Hematopoietic multipotent progenitor cell treated with erythropoietin and hydrocortisone succinate and interleukin-3 and kit ligand, for 15 days (in vitro differentiated cells): Measurements from ENCODE around the gene NOL9.
A peak's percentile ranks its signal among the peaks of the same experiment; 100 is the strongest.

Experiments used
- DNase-seq: peaks from one replicate; pipeline ENCODE4 v3.0.0-alpha.2; 2015; ENCODE audit warnings: low spot score

NOL9 gene

DNA sequence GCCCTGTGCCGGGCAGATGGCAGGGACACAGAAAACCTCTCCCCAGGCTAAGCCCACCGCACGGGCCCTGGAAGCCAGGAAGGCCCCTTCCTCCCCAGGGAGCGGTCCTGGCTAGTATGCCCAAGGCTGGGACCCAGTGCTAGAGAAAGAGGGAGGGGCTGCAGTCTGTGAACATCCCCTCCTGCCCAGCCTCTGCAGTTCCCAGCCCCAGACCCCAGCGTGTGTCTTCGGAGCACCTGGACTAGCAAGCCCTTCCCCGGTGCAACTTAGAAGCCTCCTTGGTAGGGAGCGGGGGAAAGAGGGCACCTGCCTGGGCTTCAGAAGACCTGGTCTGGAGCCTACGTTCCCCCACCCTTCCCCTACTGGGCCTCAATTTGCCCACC, 64.9 kb downstream of the NOL9 start:
- no peak for DNase-seq

DNA sequence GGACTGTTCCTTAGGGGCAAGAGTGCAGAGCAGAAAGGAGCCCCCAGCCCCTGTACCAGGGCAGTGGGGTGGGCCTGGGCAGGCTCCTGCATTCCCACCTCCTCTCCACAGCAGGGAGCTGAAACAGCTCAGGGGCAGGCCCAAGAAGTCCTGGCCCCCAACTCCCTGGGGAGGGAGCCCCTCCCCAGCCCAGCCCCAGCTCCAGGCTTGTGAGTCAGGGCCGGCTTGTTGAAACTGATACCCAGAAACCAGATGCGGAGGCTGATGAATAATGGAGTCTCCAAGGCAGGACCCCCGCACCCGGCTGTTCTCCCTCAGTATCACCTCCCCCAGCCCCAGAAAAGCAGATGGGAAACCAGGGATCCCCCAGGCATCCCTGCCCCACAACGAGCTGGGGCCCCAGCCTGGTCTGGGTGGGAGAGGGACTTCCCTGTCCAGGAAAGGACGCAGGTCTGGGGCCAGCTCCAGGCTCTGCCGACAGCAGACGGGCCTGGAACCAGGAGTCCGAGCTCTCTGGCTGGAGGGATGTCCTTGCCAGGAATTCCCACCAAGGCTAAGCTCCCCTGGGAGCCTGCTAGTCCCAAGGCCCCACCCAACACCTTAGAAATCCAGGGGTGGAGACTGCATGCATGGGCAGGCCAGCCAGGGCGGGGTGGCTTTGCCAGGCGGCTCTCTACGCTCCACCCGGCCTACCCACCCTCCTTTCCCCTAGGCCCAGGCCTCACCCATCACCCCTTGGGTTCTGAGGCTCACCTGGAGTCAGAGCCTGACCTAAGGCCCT, 65.5 kb downstream of the NOL9 start:
- DNase-seq = no peak

DNA sequence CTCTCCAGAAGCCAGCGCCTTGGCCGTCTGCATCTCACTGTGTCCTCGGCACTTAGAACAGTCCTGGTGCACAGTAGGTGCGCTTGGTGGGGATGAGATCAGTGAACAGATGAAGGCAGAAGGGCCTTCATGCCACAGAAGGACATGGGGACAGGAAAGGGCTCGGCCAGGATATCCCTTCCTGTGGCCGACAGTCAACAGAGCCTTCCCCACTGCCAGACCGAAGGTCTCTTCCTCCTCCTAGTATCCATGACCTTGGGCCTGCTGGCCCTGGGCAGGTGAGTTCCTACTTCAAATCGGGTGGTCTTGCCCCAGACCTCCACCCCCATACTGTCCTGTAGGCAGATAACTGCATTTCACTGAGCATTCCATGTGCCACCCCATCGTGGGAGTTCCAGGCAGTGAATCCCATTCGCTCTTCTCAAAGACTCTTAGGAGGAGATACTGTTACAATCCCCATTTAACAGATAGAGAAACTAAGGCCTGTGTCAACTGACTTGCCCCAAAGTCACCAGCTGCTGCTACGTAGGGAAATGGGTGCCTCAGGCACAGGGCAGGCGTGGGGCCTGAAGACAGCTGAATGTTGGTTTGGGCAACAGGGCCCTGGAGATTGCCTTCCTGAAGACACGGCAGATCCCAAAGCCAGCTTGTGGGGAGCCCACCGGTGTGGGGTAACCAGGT, 66.4 kb downstream of the NOL9 start:
- no peak for DNase-seq

DNA sequence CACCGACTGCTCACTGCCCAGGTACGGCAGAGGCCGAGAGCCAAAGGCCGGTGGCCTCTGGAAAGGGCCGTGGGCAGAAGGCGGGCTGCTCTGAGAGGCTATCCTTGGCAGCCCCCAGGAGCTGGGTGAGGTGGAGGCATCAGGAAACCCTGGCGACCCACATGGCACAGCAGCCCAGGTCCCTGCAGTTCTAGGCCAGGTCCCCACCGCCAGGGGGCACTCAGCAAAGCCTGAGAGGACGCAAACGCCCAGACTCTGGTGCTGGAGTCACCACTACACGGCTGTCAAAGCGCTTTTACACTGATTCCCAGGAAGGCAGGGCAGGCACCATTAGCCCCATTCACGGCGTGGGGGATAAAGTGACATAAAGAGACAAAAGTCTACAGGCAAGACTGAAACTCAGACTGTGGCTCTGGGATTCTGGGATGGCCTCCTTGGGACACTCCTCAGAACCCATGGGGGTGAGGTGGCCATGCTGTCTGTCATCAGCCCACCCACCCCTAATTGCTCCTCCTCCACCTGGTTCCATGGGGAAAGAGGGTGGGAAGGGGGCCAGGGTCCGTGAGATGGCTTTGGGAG, 67.8 kb downstream of the NOL9 start:
- DNase-seq = peak; percentile 77

DNA sequence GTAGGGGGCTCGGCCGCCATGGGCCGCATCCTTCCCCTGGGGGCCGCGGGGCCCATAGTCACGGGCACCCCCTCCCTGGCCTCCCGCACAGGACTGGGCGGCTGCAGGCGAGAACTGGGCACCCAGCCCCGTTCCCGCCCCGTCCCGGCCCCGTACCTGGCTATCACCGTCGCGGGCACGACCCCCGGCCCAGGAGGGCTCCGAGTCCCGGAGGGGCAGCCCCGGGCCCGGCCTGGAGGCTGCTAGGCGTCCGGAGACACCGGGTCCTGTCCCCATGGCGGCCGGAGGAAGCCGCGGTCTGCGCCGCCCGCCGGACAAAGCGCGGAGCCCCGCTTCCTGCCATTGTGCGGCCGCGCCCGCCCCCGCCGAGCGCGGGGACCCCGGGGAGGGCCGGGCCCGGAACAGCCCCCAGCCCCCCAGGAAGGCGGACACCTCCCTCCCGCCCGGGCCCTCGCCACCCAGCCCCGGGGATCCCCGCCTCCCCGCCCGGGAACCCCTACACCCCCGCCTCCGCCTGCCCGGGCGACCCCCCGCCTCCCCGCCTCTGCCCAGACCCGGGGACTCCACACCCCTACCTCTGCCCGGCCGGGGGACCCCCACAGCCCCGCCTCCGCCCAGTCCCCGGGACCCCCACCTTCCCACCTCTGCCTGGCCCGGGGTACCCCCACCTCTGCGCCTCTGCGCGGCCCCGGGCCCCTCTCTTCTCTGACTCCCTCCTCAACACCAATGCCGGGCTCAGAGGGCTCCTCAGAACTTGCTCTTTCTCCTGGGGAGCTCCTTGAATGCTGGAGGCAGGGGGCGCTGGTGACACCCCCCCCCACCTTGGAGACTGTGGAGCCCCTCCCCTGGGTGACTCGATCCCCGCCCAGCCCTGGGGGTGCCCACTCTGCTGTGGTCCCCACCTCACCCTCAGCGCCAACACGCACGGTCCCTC, 68.9 kb downstream of the NOL9 start:
- DNase-seq = no peak

DNA sequence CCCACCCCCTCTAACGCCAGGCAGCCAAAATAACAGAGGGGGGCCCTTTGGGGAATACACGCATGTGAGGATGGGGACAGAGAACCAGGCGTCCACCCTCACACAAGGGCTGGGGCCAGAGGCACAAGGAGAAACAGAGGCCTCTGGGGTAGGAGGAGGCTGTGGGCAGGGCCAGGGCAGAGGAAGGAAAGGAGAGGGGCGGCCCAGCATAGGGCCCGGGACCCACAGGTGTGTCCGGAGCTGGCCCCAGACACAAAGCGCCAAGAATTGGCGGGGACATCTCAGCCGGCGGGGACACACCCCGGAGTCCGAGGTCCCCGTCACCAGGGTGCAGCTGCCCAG, 69.5 kb downstream of the NOL9 start:
- DNase-seq = no peak

DNA sequence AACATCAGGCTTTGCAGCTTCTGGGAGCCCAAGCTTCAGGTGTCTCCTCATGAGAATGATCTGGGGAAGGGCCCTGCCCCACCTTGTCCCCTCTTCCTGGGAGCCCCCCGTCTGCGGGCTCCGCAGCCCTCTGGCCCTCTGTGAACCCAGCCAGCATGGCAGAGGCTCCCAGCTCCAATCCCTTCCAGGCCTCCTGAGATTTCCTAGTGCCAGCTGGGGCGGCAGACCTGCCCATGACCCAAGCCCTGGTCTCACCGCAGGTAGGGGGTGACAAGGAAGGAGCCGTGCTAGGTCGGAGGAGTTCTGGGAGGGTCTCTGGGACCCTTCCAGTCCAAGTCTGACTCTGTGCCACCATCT, 70.6 kb downstream of the NOL9 start:
- DNase-seq = no peak

DNA sequence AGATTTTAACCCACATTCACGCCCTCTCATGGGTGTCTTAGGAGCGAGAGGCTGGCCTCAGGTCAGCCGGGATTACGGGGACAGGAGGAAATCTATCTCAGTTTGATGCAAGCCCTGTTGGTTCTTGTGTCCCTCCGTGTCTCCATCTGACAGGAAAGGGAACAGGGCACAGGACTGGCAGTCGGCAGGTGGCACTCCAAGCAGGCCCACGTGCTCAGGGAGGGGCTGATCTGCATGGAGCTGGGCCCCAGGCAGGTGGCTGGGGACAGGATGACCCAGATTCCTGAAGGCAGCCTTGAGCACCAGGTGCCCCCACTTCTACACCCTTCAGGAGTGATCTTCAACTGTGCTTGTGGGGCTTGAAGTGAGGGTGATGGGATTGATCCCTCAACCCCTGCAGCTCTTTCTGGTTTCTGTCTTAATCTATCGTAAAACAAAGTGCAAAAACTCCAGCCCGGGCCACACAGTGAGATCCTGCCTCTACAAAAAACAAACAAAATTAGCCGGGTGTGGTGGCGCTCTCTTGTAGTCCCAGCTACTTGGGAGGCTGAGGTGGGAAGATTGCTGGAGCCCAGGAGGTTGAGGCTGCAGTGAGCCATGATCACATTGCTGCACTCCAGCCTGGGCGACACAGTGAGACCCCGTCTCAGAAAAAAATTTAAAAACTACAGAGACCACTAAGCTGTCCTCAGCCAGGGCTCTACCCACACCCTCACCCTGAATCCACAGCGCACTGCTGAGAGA, 71.1 kb downstream of the NOL9 start:
- DNase-seq = no peak

DNA sequence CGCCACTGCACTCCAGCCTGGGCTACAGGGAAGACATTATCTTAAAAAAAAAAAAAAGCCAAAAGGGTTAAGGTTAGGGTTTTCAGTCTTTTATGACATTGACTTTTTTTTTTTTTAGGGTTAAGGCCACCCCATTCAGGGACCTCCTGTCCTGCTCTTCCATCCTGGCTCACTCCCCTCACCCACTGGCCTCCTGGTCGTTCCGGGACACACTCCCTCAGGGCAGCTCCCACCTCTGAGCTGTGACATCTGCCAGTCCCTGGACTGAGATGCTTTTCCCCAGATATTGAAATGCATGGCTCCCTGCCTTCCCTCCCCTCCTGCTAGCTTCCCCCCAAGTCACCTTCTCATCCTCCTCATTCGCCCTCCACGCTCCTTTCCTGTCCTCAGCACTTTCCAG, 72.5 kb downstream of the NOL9 start:
- DNase-seq = no peak

DNA sequence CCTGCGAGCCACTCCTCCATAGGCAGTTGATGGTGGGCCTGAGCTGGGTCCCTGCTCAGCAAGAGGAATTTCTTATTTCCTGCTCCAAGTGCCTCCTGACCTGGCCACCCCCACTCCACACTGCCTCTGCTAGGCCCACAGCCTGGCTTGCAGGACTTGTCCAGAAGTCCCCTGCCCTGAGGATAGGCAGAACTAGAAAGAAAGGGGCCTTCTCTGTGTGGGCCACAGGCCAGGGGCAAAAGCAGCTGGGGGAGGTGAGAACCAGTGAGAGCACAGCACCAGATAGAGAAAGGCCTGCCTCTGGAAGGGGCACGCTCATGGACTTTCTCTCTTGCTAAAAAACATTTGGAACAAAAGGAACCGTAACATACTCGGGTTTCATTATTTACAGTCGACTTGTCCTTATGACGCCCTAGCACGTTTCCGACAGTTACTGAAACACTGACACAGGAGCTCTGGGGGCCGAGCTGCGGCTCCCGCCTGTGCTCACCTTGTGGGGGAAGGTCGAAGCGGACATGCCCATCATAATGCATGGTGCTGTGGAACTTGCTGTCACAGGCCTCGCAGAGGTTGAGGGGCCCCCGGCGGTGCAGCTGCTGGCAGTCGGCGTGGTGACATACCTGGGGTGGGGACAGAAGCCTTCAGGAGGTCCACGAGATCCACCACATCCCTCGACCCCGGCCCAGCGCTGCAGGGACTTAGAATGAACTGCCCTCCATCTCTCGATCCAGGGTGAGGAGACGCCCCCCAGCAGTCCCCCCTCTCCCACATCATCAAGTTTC, 77.1 kb downstream of the NOL9 start:
- no peak for DNase-seq

DNA sequence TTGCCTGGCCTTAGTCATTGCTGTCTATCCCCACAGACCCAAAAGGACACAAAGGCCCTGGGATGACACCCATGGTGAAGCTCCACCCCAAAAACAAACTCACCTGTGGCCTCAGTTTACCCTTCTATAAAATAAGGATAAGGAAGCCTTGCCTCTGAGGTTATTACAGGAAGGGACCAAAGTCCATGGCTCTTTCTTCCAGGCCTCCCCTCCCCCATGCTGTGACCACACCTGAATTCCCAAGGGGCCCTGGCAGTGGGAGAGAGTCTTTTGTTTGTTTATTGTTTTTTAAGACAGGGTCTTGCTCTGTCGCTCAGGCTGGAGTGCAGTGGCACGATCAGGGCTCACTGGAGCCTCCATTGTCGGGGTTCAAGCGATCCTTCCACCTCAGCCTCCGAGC, 77.8 kb downstream of the NOL9 start:
- no peak for DNase-seq

DNA sequence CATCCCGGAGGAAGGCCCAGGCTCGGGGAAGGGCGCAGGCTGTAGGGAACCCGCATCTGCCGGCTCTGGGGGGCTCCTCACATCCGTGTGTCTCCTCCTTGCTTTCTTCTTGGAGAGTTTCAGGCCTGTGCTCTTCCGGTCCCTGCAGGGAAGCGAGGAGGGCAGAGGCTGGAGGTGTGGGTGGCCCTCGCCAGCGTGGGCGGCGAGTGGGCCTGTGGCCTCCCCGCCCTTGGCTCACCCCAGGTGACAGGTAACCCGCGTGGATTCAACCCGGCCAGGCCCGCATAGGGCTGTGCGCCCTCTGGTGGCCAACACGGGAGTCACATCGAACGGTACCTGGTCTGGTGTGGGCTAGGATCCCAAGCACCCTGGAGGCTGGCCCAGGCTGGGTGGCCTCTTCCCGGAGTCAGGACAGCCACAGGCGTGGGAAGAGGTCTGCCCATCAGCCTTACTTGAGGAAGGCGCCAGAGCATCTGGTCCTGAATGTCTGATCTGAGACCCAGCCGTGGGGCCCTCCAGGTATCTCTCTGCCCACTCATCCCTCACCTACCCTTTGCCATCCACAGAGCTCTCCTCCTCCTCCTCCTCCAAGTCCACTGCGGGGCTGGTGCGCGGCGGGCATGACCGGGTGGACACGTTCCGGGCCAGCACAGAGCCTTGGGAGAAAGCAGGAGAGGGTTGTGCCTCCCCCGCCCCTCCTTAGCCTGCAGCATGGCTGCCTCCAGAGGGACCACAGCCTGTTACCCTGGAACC, 78.8 kb downstream of the NOL9 start:
- DNase-seq = peak; percentile 72

DNA sequence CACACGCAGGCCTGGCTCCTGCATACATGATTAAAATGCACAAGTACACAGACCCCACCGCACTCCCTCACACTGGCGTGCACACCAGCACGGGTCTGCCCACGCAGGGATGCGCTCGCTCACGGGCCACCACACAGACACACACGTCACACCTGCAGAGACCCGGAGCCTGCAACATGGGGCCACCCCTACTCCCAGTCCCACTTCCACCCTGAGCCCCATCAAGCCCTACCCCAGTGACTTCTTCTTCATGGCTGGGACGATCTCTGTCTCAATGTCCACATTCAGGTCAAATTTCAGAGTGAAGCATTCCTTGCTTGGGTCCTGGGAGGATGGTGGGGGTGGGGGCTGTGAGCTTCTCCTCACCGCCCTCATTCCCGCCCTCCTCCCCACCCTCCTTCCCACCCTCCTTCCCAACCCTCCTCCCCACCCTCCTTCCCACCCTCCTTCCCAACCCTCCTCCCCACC, 79.5 kb downstream of the NOL9 start:
- DNase-seq = no peak

DNA sequence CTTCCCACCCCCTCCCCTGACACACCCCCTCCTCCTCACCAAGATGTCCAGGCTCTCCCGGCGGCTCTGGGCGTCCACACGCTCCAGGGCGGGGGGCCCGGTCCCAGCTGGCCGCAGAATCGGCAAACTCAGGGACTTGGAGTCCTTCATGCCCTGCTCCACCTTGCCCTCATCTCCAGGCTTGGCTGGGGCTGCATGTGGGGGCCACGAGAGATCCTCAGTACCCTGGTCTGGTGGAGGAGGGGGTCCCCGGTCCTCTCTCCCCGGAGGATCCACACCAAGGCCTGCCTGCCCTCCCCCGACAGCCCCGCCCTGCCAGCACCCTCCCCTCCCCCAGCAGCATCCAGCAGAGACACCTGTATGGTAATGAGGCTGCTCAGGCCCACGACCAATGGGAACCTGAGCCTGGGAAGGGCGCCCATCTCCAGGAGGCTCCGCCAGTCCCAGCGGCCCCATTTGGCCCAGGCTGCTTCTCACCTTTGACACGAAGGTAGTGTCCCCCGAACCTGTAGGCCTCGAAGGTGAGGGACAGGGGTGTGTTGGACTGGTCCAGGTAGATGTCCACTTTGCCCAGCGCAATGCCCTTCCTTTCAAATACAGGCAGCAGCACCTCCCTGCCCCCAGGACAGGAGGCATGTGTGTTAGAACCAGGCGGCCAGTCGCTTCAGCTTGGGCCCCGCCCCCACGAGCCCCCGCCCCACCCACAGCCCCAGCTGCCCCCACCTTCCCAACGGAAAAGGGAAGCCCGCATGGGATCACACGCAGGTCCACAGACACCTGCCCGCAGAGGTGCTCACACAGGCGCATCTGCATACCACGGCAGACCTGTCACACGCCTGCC, 80.1 kb downstream of the NOL9 start:
- DNase-seq = no peak

DNA sequence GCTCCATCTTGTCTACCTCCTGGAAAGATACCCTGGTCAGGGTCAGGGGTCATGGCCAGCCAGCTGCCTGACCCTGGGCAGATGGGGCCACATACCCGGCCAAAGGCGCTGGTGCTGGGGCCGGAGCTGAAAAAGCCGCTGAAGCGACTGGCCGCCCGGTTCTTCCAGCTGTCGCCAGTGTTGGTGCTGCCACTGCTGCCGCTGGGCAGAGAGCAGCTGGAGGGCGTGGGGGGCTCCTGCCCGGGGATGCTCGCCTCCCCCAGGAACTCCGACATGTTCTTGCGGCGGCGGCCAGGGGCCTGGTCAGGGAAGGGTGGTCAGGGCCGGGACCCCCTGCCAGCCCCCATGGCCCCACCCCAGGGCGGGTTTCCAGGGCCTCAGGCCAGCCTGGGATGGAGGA, 81.2 kb downstream of the NOL9 start:
- DNase-seq = no peak

DNA sequence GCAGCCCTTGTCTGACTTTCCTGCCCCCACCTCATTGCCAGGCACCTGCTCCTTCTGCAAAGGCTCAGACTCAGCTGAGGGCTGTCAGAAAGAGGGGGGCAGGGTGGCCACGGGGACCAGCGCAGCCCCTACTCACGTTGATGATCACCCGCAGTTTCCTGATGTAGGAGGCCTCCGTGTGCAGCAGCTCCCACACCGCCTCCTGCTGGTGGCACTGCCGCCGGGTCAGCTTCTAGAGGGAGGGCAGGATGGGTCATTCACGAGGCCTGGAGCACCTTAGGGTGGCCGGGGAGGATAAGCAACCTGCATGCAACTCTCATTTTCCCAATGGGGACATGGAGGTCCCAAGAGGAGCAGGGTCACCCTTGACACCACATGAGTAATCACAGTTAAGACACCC, 81.9 kb downstream of the NOL9 start:
- no peak for DNase-seq

DNA sequence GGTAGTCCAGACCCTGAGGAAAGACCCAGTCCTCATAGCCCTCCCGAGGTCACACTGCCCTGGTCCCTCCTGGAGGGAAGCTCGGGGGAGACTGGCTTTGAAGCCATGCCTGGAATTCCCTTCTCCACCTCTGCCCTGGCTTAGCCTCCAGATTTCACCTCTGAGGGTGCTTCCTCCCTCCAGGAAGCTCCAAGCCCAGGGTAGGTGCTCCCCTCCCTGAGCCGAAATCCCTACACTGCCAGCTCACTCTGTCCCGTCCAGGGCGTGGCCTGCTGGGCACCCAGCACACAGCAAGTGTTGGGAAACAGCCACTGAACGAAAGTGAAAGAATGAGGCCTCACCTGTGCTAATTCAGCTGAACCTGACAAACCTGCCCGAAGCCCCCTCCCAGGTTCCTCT, 82.3 kb downstream of the NOL9 start:
- DNase-seq = no peak
